ENCODE results near the gene MYRF. TPM values are rescaled to one million over a fixed set of nuclear protein-coding genes. Genes with fewer than 3 reads are reported as not detected.
A peak's percentile ranks its signal among the peaks of the same experiment; 100 is the strongest.

Gene MYRF
- total and polyA plus RNA-seq, 2 of the 13 experiments (the other 11 are each of a cell fraction or from before 2014, with no cell fraction given) = 10.2 to 25.9 TPM

- TF ChIP-seq ARNTL (CRISPR knock-in tag; IDR thresholded peaks at IDR 0.05) = peak; percentile 13; the same call in 1 of the 2 replicates
- no peak for TF ChIP-seq REXO4 (CRISPR knock-in tag; IDR thresholded peaks at IDR 0.05; ENCODE audit: borderline replicate concordance)
- 0 out of 2 replicates have a peak, but pooled peaks have one; percentile 14 for TF ChIP-seq KDM3A (CRISPR knock-in tag; IDR thresholded peaks at IDR 0.05; ENCODE audit: low read depth)
- no peak for TF ChIP-seq PAX8 (CRISPR knock-in tag; IDR thresholded peaks at IDR 0.05; ENCODE audit: borderline replicate concordance)
- TF ChIP-seq, protein P1, sequence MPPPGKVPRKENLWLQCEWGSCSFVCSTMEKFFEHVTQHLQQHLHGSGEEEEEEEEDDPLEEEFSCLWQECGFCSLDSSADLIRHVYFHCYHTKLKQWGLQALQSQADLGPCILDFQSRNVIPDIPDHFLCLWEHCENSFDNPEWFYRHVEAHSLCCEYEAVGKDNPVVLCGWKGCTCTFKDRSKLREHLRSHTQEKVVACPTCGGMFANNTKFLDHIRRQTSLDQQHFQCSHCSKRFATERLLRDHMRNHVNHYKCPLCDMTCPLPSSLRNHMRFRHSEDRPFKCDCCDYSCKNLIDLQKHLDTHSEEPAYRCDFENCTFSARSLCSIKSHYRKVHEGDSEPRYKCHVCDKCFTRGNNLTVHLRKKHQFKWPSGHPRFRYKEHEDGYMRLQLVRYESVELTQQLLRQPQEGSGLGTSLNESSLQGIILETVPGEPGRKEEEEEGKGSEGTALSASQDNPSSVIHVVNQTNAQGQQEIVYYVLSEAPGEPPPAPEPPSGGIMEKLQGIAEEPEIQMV (CRISPR knock-in tag; IDR thresholded peaks at IDR 0.05; ENCODE audit: low read depth) = peak; percentile 39
- TF ChIP-seq ESRRA (CRISPR knock-in tag; IDR thresholded peaks at IDR 0.05; ENCODE audit: low read depth) = peak; percentile 26; the same call in 1 of the 2 replicates
- TF ChIP-seq ATF3 (CRISPR knock-in tag; IDR thresholded peaks at IDR 0.05) = no peak; the same call in 1 of the 2 replicates
- TF ChIP-seq THAP11 (CRISPR knock-in tag; IDR thresholded peaks at IDR 0.05) = peak; percentile 99
- TF ChIP-seq ZNF616 (CRISPR knock-in tag; IDR thresholded peaks at IDR 0.05; ENCODE audit: low read depth) = no peak; the same call in 1 of the 2 replicates
- TF ChIP-seq, protein P2, sequence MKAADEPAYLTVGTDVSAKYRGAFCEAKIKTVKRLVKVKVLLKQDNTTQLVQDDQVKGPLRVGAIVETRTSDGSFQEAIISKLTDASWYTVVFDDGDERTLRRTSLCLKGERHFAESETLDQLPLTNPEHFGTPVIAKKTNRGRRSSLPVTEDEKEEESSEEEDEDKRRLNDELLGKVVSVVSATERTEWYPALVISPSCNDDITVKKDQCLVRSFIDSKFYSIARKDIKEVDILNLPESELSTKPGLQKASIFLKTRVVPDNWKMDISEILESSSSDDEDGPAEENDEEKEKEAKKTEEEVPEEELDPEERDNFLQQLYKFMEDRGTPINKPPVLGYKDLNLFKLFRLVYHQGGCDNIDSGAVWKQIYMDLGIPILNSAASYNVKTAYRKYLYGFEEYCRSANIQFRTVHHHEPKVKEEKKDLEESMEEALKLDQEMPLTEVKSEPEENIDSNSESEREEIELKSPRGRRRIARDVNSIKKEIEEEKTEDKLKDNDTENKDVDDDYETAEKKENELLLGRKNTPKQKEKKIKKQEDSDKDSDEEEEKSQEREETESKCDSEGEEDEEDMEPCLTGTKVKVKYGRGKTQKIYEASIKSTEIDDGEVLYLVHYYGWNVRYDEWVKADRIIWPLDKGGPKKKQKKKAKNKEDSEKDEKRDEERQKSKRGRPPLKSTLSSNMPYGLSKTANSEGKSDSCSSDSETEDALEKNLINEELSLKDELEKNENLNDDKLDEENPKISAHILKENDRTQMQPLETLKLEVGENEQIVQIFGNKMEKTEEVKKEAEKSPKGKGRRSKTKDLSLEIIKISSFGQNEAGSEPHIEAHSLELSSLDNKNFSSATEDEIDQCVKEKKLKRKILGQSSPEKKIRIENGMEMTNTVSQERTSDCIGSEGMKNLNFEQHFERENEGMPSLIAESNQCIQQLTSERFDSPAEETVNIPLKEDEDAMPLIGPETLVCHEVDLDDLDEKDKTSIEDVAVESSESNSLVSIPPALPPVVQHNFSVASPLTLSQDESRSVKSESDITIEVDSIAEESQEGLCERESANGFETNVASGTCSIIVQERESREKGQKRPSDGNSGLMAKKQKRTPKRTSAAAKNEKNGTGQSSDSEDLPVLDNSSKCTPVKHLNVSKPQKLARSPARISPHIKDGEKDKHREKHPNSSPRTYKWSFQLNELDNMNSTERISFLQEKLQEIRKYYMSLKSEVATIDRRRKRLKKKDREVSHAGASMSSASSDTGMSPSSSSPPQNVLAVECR (CRISPR knock-in tag; IDR thresholded peaks at IDR 0.05; ENCODE audit: borderline replicate concordance) = peak; percentile 99
- TF ChIP-seq CBX2 (IDR thresholded peaks at IDR 0.05; ENCODE audit: low read depth, low read length) = no peak
- no peak for TF ChIP-seq CBX2 (CRISPR knock-in tag; IDR thresholded peaks at IDR 0.05; ENCODE audit: low read depth)
- no peak; the same call in 1 of the 2 replicates for TF ChIP-seq ZNF691 (CRISPR knock-in tag; IDR thresholded peaks at IDR 0.05; ENCODE audit: borderline replicate concordance, low read depth)
- no peak for TF ChIP-seq TBP (CRISPR knock-in tag; IDR thresholded peaks at IDR 0.05)
- peak; percentile 82 for TF ChIP-seq SRSF1 (optimal IDR thresholded peaks at IDR 0.05; ENCODE audit: low read depth, low read length)
- peak; percentile 100 for TF ChIP-seq E2F1 (CRISPR knock-in tag; IDR thresholded peaks at IDR 0.05)
- peak; percentile 85 for TF ChIP-seq ETV5 (CRISPR knock-in tag; IDR thresholded peaks at IDR 0.05; ENCODE audit: borderline replicate concordance)
- peak; percentile 39 for TF ChIP-seq ZNF781 (CRISPR knock-in tag; IDR thresholded peaks at IDR 0.05; ENCODE audit: borderline replicate concordance, not compliant biosample characterization)
- no peak for TF ChIP-seq CENPX (CRISPR knock-in tag; IDR thresholded peaks at IDR 0.05)
- TF ChIP-seq U2AF1 (optimal IDR thresholded peaks at IDR 0.05; ENCODE audit: low read depth, low read length) = peak; percentile 81
- TF ChIP-seq ZNF589 (CRISPR knock-in tag; conservative IDR thresholded peaks at IDR 0.05) = no peak
Observed at GRCh38 chr11:61792310-61793082, 40.1 kb downstream of the MYRF start, which contains the start of the genes FEN1 and TMEM258 (continued).

All from HepG2 (cell line).